GM12878 (cell line): Measurements from ENCODE around the gene FAM161B. TPM values are rescaled to one million over a fixed set of nuclear protein-coding genes. Genes with fewer than 3 reads are reported as not detected.

Source experiments
- ATAC-seq: fragments of 200-7000 bp; cut with Tn5 transposase; 3 replicates; pipeline ENCODE4 v1.9.1; 2020; ENCODE audit warnings: mild to moderate bottlenecking, moderate library complexity
- BruUV-seq: library from RNA; stranded (reverse); fragments of 400-500 nt; replicated peaks from 2 replicates; lab custom pipeline; 2021; lab: Mats Ljungman, UMichigan
- CTCF ChIA-PET: fragments of 300-600 bp; sonication (Branson Sonifier 250); formaldehyde crosslinking; extraction: SDS; loops from one replicate; lab custom pipeline; 2021; ENCODE audit warnings: inconsistent platforms; lab: Yijun Ruan, JAX
- POLR2A ChIA-PET: fragments of 350-600 bp; formaldehyde crosslinking; extraction: SDS; loops from one replicate; lab custom pipeline; 2021; ENCODE audit warnings: inconsistent platforms; lab: Charles Lee
- RAD21 ChIA-PET: fragments of 300-600 bp; sonication (Branson Sonifier 250); formaldehyde crosslinking; loops from one replicate; lab custom pipeline; 2023; ENCODE audit warnings: antibody characterized with exemption; ENCODE audit not compliant: unreplicated experiment; lab: Charles Lee
- SMC1A ChIA-PET: fragments of 300-600 bp; sonication (Branson Sonifier 250); formaldehyde crosslinking; loops from one replicate; lab custom pipeline; 2023; ENCODE audit not compliant: unreplicated experiment, uncharacterized antibody; lab: Charles Lee
- DNase-seq: peaks from one replicate; pipeline ENCODE4 v3.0.0-alpha.2; 2011; ENCODE audit warnings: low read depth, low spot score
- FAIRE-seq: peaks from 3 replicates; lab custom pipeline; 2011; peaks lifted over from hg19 to GRCh38; lab: Jason Lieb, UNC
- H2AFZ ChIP-seq: 2 replicates; pipeline ENCODE4 v1.6.0; 2011; ENCODE audit warnings: low read depth, low read length, control low read depth; ENCODE audit not compliant: control insufficient read depth
- H3K27ac ChIP-seq: 2 replicates; pipeline ENCODE4 v1.5.1; 2011; ENCODE audit warnings: control low read depth; ENCODE audit not compliant: control insufficient read depth, insufficient read depth
- H3K27me3 ChIP-seq, 2 experiments: replicated peaks in 1 of 2; 2 replicates each; pipeline versions ENCODE4 v1.6.0 to v1.6.1; 2011; ENCODE audit warnings: low read length in 1 of 2; ENCODE audit not compliant: control insufficient read depth in 2 of 2, insufficient read depth in 2 of 2
- H3K36me3 ChIP-seq, 2 experiments: 2 replicates each; pipeline ENCODE4 v1.5.1; 2011; ENCODE audit warnings: low read length in 1 of 2; ENCODE audit not compliant: control insufficient read depth in 2 of 2, insufficient read depth in 2 of 2
- H3K4me1 ChIP-seq: 2 replicates; pipeline ENCODE4 v1.6.1; 2011; ENCODE audit warnings: mild to moderate bottlenecking, low read length, moderate library complexity, mixed read lengths; ENCODE audit not compliant: control insufficient read depth, insufficient read depth
- H3K4me2 ChIP-seq: 2 replicates; pipeline ENCODE4 v1.6.0; 2011; ENCODE audit warnings: control low read depth; ENCODE audit not compliant: control insufficient read depth, insufficient read depth
- H3K4me3 ChIP-seq: fragments of 200-600 bp; sonication (generic); 2 replicates; pipeline ENCODE4 v1.5.1; 2016
- H3K79me2 ChIP-seq: 2 replicates; pipeline ENCODE4 v1.6.0; 2011; ENCODE audit warnings: low read length; ENCODE audit not compliant: control insufficient read depth, insufficient read depth
- H3K9ac ChIP-seq: 2 replicates; pipeline ENCODE4 v1.8.0; 2011; ENCODE audit warnings: low read length, control low read depth, mixed read lengths; ENCODE audit not compliant: control insufficient read depth, insufficient read depth
- H3K9me3 ChIP-seq: replicated peaks from 3 replicates; pipeline ENCODE4 v1.5.1; 2011; ENCODE audit warnings: mild to moderate bottlenecking, low read length; ENCODE audit not compliant: control insufficient read depth, insufficient read depth
- H4K20me1 ChIP-seq: 2 replicates; pipeline ENCODE4 v1.6.0; 2011; ENCODE audit not compliant: control insufficient read depth, insufficient read depth
- E2F4 ChIP-seq: IDR thresholded peaks from 2 replicates; pipeline ENCODE4 v1.6.1; 2012; ENCODE audit warnings: low read depth, low read length, improper control_type of control experiment
- E2F8 ChIP-seq: fragments of 450-650 bp; IDR thresholded peaks from 2 replicates; pipeline ENCODE4 v1.6.1; 2018; ENCODE audit warnings: mild to moderate bottlenecking, low read depth, moderate library complexity; ENCODE audit not compliant: partially characterized antibody
- IKZF2 ChIP-seq, 2 experiments: fragments of 450-650 bp; IDR thresholded peaks; 2 replicates each; pipeline ENCODE4 v1.6.1; 2017; ENCODE audit warnings: mild to moderate bottlenecking in 2 of 2, moderate library complexity in 2 of 2
- IRF5 ChIP-seq: fragments of 450-650 bp; IDR thresholded peaks from 2 replicates; pipeline ENCODE4 v1.6.1; 2017; ENCODE audit warnings: borderline replicate concordance
- KLF5 ChIP-seq: fragments of 450-650 bp; IDR thresholded peaks from 2 replicates; pipeline ENCODE4 v1.6.1; 2014; ENCODE audit warnings: mild to moderate bottlenecking; ENCODE audit not compliant: partially characterized antibody
- MEF2B ChIP-seq: fragments of 450-650 bp; IDR thresholded peaks from 2 replicates; pipeline ENCODE4 v1.6.1; 2018; ENCODE audit warnings: mild to moderate bottlenecking, moderate library complexity; ENCODE audit not compliant: partially characterized antibody, poor library complexity, severe bottlenecking
- NFYB ChIP-seq: IDR thresholded peaks from 2 replicates; pipeline ENCODE4 v1.6.1; 2011; ENCODE audit warnings: low read depth, mild to moderate bottlenecking, low read length, improper control_type of control experiment, moderate library complexity; ENCODE audit not compliant: insufficient read depth
- SRF ChIP-seq, 2 experiments: IDR thresholded peaks; 2 replicates each; pipeline ENCODE4 v1.6.1; 2011; ENCODE audit warnings: low read depth in 2 of 2, low read length in 2 of 2, mild to moderate bottlenecking in 1 of 2, moderate library complexity in 1 of 2
- ZBTB40 ChIP-seq: fragments of 450-650 bp; IDR thresholded peaks from 2 replicates; pipeline ENCODE4 v1.6.1; 2016; ENCODE audit warnings: mild to moderate bottlenecking, moderate library complexity, borderline replicate concordance
- ZNF274 ChIP-seq: IDR thresholded peaks from one replicate; pipeline ENCODE4 v1.8.0; 2011; ENCODE audit not compliant: insufficient read length, insufficient read depth
- WGBS: methylation state at CpG from one replicate; pipeline ENCODE4 v1.1.6; 2016; ENCODE audit warnings: low lambda C conversion rate; ENCODE audit not compliant: insufficient replicate concordance, insufficient coverage; ENCODE audit errors: missing lambda C conversion rate; 5-methylcytosine and 5-hydroxymethylcytosine counted together
- in situ Hi-C: fragments of 300-500 bp; cut with MboI; formaldehyde crosslinking; loops from 9 replicates; pipeline ENCODE4 v1.14.3; 2018; ENCODE audit warnings: mixed read lengths
- intact Hi-C: fragments of 100-400 bp; cut with micrococcal nuclease; formaldehyde crosslinking; loops from one replicate; pipeline ENCODE4 v1.14.2; 2022; ENCODE audit not compliant: unreplicated experiment
- polyA plus RNA-seq, 11 experiments: library from polyadenylated mRNA; depleted of rRNA in 4 of 11; unstranded in 6 of 11; stranded (reverse) in 5 of 11; fragments of >200 nt; fragmentation: Nextera tagmentation in 4 of 11; fragmentation: Illumina TruSeq in 1 of 11; extraction: Ambion mirVana in 4 of 11; extraction: Trizol in 1 of 11; gene quantifications; 1 replicate in 1 of 11; 2 replicates in 10 of 11; pipeline versions ENCODE4 v1.2.1 to v1.2.3, GENCODE V29; 2011 to 2016; ENCODE audit warnings: inconsistent platforms in 2 of 11, missing spikeins in 2 of 11, low read depth in 1 of 11
- total RNA-seq, 4 experiments: library from RNA; depleted of rRNA in 3 of 4; stranded (reverse); fragments of >200 nt in 3 of 4; fragmentation: Illumina TruSeq in 1 of 4; extraction: Trizol in 1 of 4; gene quantifications; 2 replicates each; pipeline versions ENCODE4 v1.2.1 to v1.2.3, GENCODE V29; 2013 to 2021

The FAM161B gene
- total and polyA plus RNA-seq, 10 of the 15 experiments (the other 5 are each of a cell fraction or from before 2014, with no cell fraction given), result 0.33 to 1.2 (median 0.86) TPM

DNA sequence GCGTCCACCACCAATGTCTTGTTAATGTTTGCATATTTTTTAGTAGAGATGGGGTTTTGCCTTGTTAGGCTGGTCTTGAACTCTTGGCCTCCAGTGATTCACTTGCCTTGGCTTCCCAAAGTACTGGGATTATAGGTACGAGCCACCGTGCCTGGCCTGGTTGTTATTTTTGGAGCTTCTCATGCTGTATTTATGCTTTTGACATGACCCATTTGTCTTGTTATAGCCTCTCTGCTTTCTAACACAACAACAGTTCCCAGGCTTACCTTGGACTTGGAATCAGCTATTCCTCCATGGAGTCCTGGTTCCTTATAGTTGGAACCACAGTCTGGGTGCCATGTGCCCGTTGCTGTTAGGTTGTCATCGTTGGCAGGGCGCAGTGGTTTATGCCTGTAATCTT, 33.6 kb downstream of the FAM161B start:
- DNase-seq (no peak), FAIRE-seq (no peak), ATAC-seq (no peak)
- over 99% methylated on average over 6 of the region's 6 CpGs for WGBS
- no peak overlapping the region for H3K4me2 ChIP-seq
- H3K79me2 ChIP-seq, result no peaks in the 10 kb centered on the region
- no TSS peak for BruUV-seq
- SMC1A ChIA-PET, result interaction anchor here (0.7 to 1.0 kb wide), 2 partner anchors 16 to 89 kb away, joined by 3 read pairs; no protein-coding TSS in a partner anchor
- no peaks in the 10 kb centered on the region for H3K9me3 ChIP-seq
- no peaks in the 10 kb centered on the region for H3K4me1 ChIP-seq
- no peak overlapping the region for H2AFZ ChIP-seq
- CTCF ChIA-PET, result no interaction called here
- H3K4me3 ChIP-seq, result no peak overlapping the region
- no peak overlapping the region for H3K9ac ChIP-seq
- intact Hi-C loops, result no loop called here
- no peaks in the 10 kb centered on the region for H4K20me1 ChIP-seq
- no peak overlapping the region for H3K27ac ChIP-seq
- H3K27me3 ChIP-seq, result no peaks in the 10 kb centered on the region
- RAD21 ChIA-PET, result no interaction called here
- H3K36me3 ChIP-seq, result peaks cover 7 to 22% of the 10 kb centered on the region in 2 experiments
- POLR2A ChIA-PET, result no interaction called here
- in situ Hi-C loops, result no loop called here
- TF ChIP-seq ZNF274, result no peak
- TF ChIP-seq KLF5, result no peak
- TF ChIP-seq E2F8, result no peak
- TF ChIP-seq ZBTB40, result no peak
- TF ChIP-seq IRF5, result no peak
- no peak for TF ChIP-seq E2F4
- no peak for TF ChIP-seq SRF (IDR thresholded peaks at IDR 0.05; ENCODE audit: low read depth in 2 of 2, low read length in 2 of 2)
- TF ChIP-seq IKZF2 (IDR thresholded peaks at IDR 0.05), result no peak
- no peak for TF ChIP-seq NFYB
- TF ChIP-seq MEF2B, result no peak
